Prostate gland (tissue), 2 donors: Measurements from ENCODE around the gene LCOR. TPM values are rescaled to one million over a fixed set of nuclear protein-coding genes. Genes with fewer than 3 reads are reported as not detected.
"Not testable (repeated sequence)": the region's sequence is repeated elsewhere in the genome, so short reads cannot be mapped to it uniquely, and the experiment has no call there.

ENCODE experiments used
- DNase-seq: peaks from one replicate; pipeline ENCODE4 v3.0.0-alpha.2; 2019; ENCODE audit warnings: low spot score
- H3K27ac ChIP-seq, 2 donors: fragments of 200-600 bp; sonication (generic); 2 replicates each; pipeline ENCODE4 v1.5.1; 2017 to 2019
- H3K27me3 ChIP-seq: fragments of 200-600 bp; sonication (generic); replicated peaks from 2 replicates; pipeline ENCODE4 v1.5.1; 2019; ENCODE audit not compliant: insufficient read depth
- H3K36me3 ChIP-seq, 2 donors: fragments of 200-600 bp; sonication (generic); 1 replicate in 1 of 2; 2 replicates in 1 of 2; pipeline versions ENCODE4 v1.5.1 to v1.8.1; 2017 to 2019
- H3K4me1 ChIP-seq: fragments of 200-600 bp; sonication (generic); replicated peaks from 2 replicates; pipeline ENCODE4 v1.5.1; 2019
- H3K4me3 ChIP-seq, 2 donors: fragments of 200-600 bp; sonication (generic); 2 replicates each; pipeline ENCODE4 v1.5.1; 2017 to 2019
- H3K9me3 ChIP-seq: fragments of 200-600 bp; sonication (generic); 2 replicates; pipeline ENCODE4 v1.5.1; 2017
- CTCF ChIP-seq, 4 experiments: fragments of 200-600 bp in 2 of 4; fragments of 450-650 bp in 2 of 4; sonication (generic) in 2 of 4; IDR thresholded peaks; 1 replicate in 3 of 4; 2 replicates in 1 of 4; pipeline ENCODE4 v1.5.1; 2016 to 2019; ENCODE audit warnings: antibody characterized with exemption in 4 of 4, mild to moderate bottlenecking in 2 of 4, moderate library complexity in 2 of 4
- POLR2A ChIP-seq: fragments of 450-650 bp; IDR thresholded peaks from one replicate; pipeline ENCODE4 v1.6.1; 2016; ENCODE audit warnings: antibody characterized with exemption, mild to moderate bottlenecking
- POLR2AphosphoS5 ChIP-seq: sonication (generic); formaldehyde crosslinking; IDR thresholded peaks from one replicate; pipeline ENCODE4 v1.6.1; 2017; ENCODE audit warnings: antibody characterized with exemption
- WGBS: methylation state at CpG from one replicate; pipeline ENCODE4 v1.1.5; 2018; 5-methylcytosine and 5-hydroxymethylcytosine counted together
- intact Hi-C: fragments of 100-400 bp; cut with DNase I; formaldehyde crosslinking; loops from one replicate; pipeline ENCODE4 v1.14.2; 2022
- total RNA-seq, 2 donors: library from RNA; depleted of rRNA; stranded (reverse); fragments of >200 nt; gene quantifications; one replicate each; pipeline ENCODE4 v1.1.0, GENCODE V29; 2016

Gene LCOR
- total RNA-seq, 2 donors from 2014 or later = 32.8 to 40.0 TPM

DNA sequence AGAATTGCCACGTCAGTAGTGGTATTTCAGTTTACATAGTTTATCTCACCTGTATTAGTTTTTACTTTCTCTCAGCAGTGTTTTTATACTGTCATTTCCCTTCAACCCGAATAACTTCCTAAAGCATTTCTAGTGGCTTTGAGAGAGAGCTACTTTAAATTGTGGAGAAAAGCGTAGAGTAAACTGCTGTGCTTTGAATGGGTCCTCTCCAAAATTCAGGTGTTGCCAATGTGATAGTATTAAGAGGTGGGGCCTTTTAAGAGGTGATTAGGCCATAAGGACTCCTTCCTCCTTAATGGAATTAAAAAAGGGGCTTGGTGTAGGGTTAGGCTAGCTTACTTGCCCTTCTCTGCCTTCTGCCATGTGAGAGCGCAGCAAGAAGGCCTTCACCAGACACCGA, 98.4 kb downstream of the LCOR start:
- intact Hi-C loops = no loop called here
- H3K9me3 ChIP-seq = no peaks in the 10 kb centered on the region
- 93% methylated on average over 5 of the region's 5 CpGs for WGBS
- H3K4me3 ChIP-seq = no peak overlapping the region
- TF ChIP-seq CTCF (IDR thresholded peaks at IDR 0.05) = no peak
- DNase-seq = no peak
- no peaks in the 10 kb centered on the region for H3K4me1 ChIP-seq
- no peak overlapping the region for H3K27ac ChIP-seq
- H3K36me3 ChIP-seq = no peaks in the 10 kb centered on the region
- H3K27me3 ChIP-seq = no peaks in the 10 kb centered on the region

GRCh38 chr10:96935148-96935547, 103.0 kb downstream of the LCOR start:
- H3K4me3 ChIP-seq = no peak overlapping the region
- H3K27me3 ChIP-seq = no peaks in the 10 kb centered on the region
- TF ChIP-seq CTCF (IDR thresholded peaks at IDR 0.05) = no peak
- no peak for TF ChIP-seq POLR2A
- TF ChIP-seq POLR2AphosphoS5 = no peak
- H3K9me3 ChIP-seq = no peaks in the 10 kb centered on the region
- 88% methylated on average over 5 of the region's 5 CpGs for WGBS
- H3K4me1 ChIP-seq = no peaks in the 10 kb centered on the region
- H3K27ac ChIP-seq = no peak overlapping the region
- intact Hi-C loops = no loop called here
- no peak for DNase-seq
- no peaks in the 10 kb centered on the region for H3K36me3 ChIP-seq

- Histone ChIP-seq H3K4me3 (no peak overlapping the region), H3K4me1 (no peaks in the 10 kb centered on the region), H3K27me3 (no peaks in the 10 kb centered on the region), H3K27ac (no peak overlapping the region), H3K9me3 (no peaks in the 10 kb centered on the region), H3K36me3 (no peaks in the 10 kb centered on the region)
- TF ChIP-seq POLR2AphosphoS5 (no peak), POLR2A (no peak), CTCF (IDR thresholded peaks at IDR 0.05) (no peak)
- intact Hi-C loops = no loop called here
- WGBS = 90% methylated on average over 5 of the region's 5 CpGs
- no peak for DNase-seq
Measured at GRCh38 chr10:96935810-96936209, 103.7 kb downstream of the LCOR start.

- DNase-seq, H3K27ac ChIP-seq, H3K27me3 ChIP-seq, H3K9me3 ChIP-seq, intact Hi-C loops, H3K4me1 ChIP-seq, H3K36me3 ChIP-seq, H3K4me3 ChIP-seq: not testable (repeated sequence)
- WGBS = 88% methylated on average over 8 of the region's 8 CpGs
Measured at GRCh38 chr10:96943161-96943560, 111.1 kb downstream of the LCOR start.

- no peak for DNase-seq
- no peak for TF ChIP-seq POLR2A
- no peak for TF ChIP-seq POLR2AphosphoS5
- TF ChIP-seq CTCF (IDR thresholded peaks at IDR 0.05) = no peak
- WGBS = 91% methylated on average over 5 of the region's 5 CpGs
- H3K27ac ChIP-seq = no peak overlapping the region
- no peaks in the 10 kb centered on the region for H3K9me3 ChIP-seq
- H3K27me3 ChIP-seq = no peaks in the 10 kb centered on the region
- H3K4me3 ChIP-seq = no peak overlapping the region
- H3K4me1 ChIP-seq = no peaks in the 10 kb centered on the region
- no peaks in the 10 kb centered on the region for H3K36me3 ChIP-seq
- intact Hi-C loops = no loop called here
Measured at GRCh38 chr10:96947036-96947435, 114.9 kb downstream of the LCOR start.
